HepG2 (cell line): ENCODE data around the gene GSTCD. TPM values are rescaled to one million over a fixed set of nuclear protein-coding genes. Genes with fewer than 3 reads are reported as not detected.
A peak's percentile ranks its signal among the peaks of the same experiment; 100 is the strongest.

ENCODE experiments used
- ATAC-seq: fragments of 200-7000 bp; cut with Tn5 transposase; 3 replicates; pipeline ENCODE4 v1.9.1; 2020; ENCODE audit warnings: mild to moderate bottlenecking, moderate library complexity
- BruUV-seq: library from RNA; stranded (reverse); fragments of 400-500 nt; replicated peaks from 2 replicates; lab custom pipeline; 2021; lab: Mats Ljungman, UMichigan
- CTCF ChIA-PET: fragments of 300-600 bp; formaldehyde crosslinking; extraction: SDS; loops from one replicate; lab custom pipeline; 2021; ENCODE audit warnings: low total read pairs, inconsistent platforms, low intra/inter-chr PET ratio; lab: Yijun Ruan, JAX
- POLR2A ChIA-PET: fragments of 350-600 bp; sonication (Branson Sonifier 250); formaldehyde crosslinking; loops from one replicate; lab custom pipeline; 2020; ENCODE audit warnings: antibody characterized with exemption, inconsistent platforms; lab: Yijun Ruan, JAX
- DNase-seq: peaks from one replicate; pipeline ENCODE4 v3.0.0-alpha.2; 2015; ENCODE audit warnings: low spot score
- FAIRE-seq: peaks from 3 replicates; lab custom pipeline; 2011; peaks lifted over from hg19 to GRCh38; lab: Jason Lieb, UNC
- H2AFZ ChIP-seq: one replicate; pipeline ENCODE4 v1.6.1; 2011; ENCODE audit warnings: low read length, inconsistent platforms
- H3K27ac ChIP-seq: fragments of 300-600 bp; 3 replicates; pipeline ENCODE4 v1.8.0; 2011; ENCODE audit warnings: mixed run types, mild to moderate bottlenecking, mixed read lengths, low read length, inconsistent platforms; ENCODE audit not compliant: insufficient read depth; ENCODE audit errors: extremely low read length
- H3K27me3 ChIP-seq, 2 experiments: fragments of 200-600 bp in 1 of 2; 2 replicates in 1 of 2; 3 replicates in 1 of 2; pipeline versions ENCODE4 v1.6.0 to v1.8.0; 2011; ENCODE audit warnings: low read length in 2 of 2, mild to moderate bottlenecking in 2 of 2, moderate library complexity in 2 of 2, inconsistent platforms in 1 of 2; ENCODE audit not compliant: insufficient read depth in 2 of 2, control insufficient read depth in 1 of 2
- H3K36me3 ChIP-seq, 2 experiments: fragments of 200-600 bp in 1 of 2; replicated peaks in 1 of 2; 2 replicates in 1 of 2; 3 replicates in 1 of 2; pipeline versions ENCODE4 v1.5.1 to v1.8.0; 2011; ENCODE audit warnings: low read length in 2 of 2, inconsistent platforms in 1 of 2; ENCODE audit not compliant: insufficient read depth in 2 of 2, control insufficient read depth in 1 of 2
- H3K4me1 ChIP-seq: 2 replicates; pipeline ENCODE4 v1.5.1; 2012; ENCODE audit warnings: low read length, inconsistent platforms; ENCODE audit not compliant: insufficient read depth
- H3K4me2 ChIP-seq: 2 replicates; pipeline ENCODE4 v1.6.0; 2011; ENCODE audit warnings: low read depth, low read length, inconsistent platforms
- H3K4me3 ChIP-seq, 3 experiments: fragments of 200-600 bp in 1 of 3; sonication (generic), shearing (Covaris generic) in 1 of 3; replicated peaks in 1 of 3; 2 replicates each; pipeline ENCODE4 v1.5.1; 2011 to 2016; ENCODE audit warnings: low read length in 3 of 3, inconsistent platforms in 2 of 3, low read depth in 2 of 3, mild to moderate bottlenecking in 2 of 3, control low read depth in 1 of 3, mixed read lengths in 1 of 3; ENCODE audit not compliant: insufficient read depth in 1 of 3
- H3K79me2 ChIP-seq: one replicate; pipeline ENCODE4 v1.6.1; 2011; ENCODE audit warnings: low read length, inconsistent platforms; ENCODE audit not compliant: insufficient read depth
- H3K9ac ChIP-seq: 2 replicates; pipeline ENCODE4 v1.6.0; 2011; ENCODE audit warnings: mild to moderate bottlenecking, low read depth, low read length, inconsistent platforms; ENCODE audit not compliant: insufficient read depth
- H3K9me3 ChIP-seq: 2 replicates; pipeline ENCODE4 v1.5.1; 2012; ENCODE audit warnings: mild to moderate bottlenecking, low read length
- H4K20me1 ChIP-seq: 2 replicates; pipeline ENCODE4 v1.6.0; 2011; ENCODE audit warnings: inconsistent platforms, mild to moderate bottlenecking, low read length, moderate library complexity; ENCODE audit not compliant: insufficient read depth
- CAMTA2 ChIP-seq: sonication (generic); formaldehyde crosslinking; IDR thresholded peaks from 2 replicates; pipeline ENCODE4 v1.4.0; 2020; ENCODE audit warnings: mild to moderate bottlenecking, missing genetic modification reagents, borderline replicate concordance
- KAT7 ChIP-seq: IDR thresholded peaks from 2 replicates; pipeline ENCODE4 v1.6.1; 2018; ENCODE audit warnings: borderline replicate concordance, missing compliant biosample characterization
- NCOA2 ChIP-seq: sonication (generic); formaldehyde crosslinking; IDR thresholded peaks from 2 replicates; pipeline ENCODE4 v1.8.0; 2022; ENCODE audit warnings: inconsistent platforms
- NR2F6 ChIP-seq, 2 experiments: IDR thresholded peaks; 2 replicates each; pipeline ENCODE4 v1.6.1; 2016; ENCODE audit warnings: antibody characterized with exemption in 1 of 2, mild to moderate bottlenecking in 1 of 2
- PTBP1 ChIP-seq: fragments of 200-400 bp; formaldehyde crosslinking; IDR thresholded peaks from 2 replicates; pipeline ENCODE4 v1.6.1; 2018; ENCODE audit warnings: low read length, low read depth; ENCODE audit not compliant: poor library complexity, severe bottlenecking
- SIX4 ChIP-seq: sonication (generic); formaldehyde crosslinking; IDR thresholded peaks from 2 replicates; pipeline ENCODE4 v1.4.0; 2020; ENCODE audit warnings: missing genetic modification reagents
- WIZ ChIP-seq: sonication (generic); formaldehyde crosslinking; IDR thresholded peaks from 2 replicates; pipeline ENCODE4 v1.5.1; 2020; ENCODE audit warnings: mild to moderate bottlenecking, missing genetic modification reagents
- YEATS4 ChIP-seq: sonication (generic); formaldehyde crosslinking; IDR thresholded peaks from 2 replicates; pipeline ENCODE4 v1.4.0; 2020; ENCODE audit warnings: missing genetic modification reagents, borderline replicate concordance
- ZNF883 ChIP-seq: sonication (generic); formaldehyde crosslinking; IDR thresholded peaks from 2 replicates; pipeline ENCODE4 v1.5.1; 2020; ENCODE audit warnings: mild to moderate bottlenecking, missing genetic modification reagents; ENCODE audit errors: not compliant biosample characterization
- ZSCAN29 ChIP-seq: sonication (generic); formaldehyde crosslinking; conservative IDR thresholded peaks from 2 replicates; pipeline ENCODE4 v1.4.0; 2020; ENCODE audit warnings: mild to moderate bottlenecking, missing genetic modification reagents
- WGBS: methylation state at CpG from one replicate; pipeline ENCODE4 v1.1.6; 2017; ENCODE audit warnings: low lambda C conversion rate; 5-methylcytosine and 5-hydroxymethylcytosine counted together
- in situ Hi-C: cut with HindIII; loops from 2 replicates; pipeline ENCODE4 v1.10.0; 2017; ENCODE audit warnings: low pct_unique_long_range_greater_than_20kb; ENCODE audit not compliant: extremely low pct_ligation_motif_present
- intact Hi-C: fragments of 100-400 bp; cut with micrococcal nuclease; formaldehyde crosslinking; loops from one replicate; pipeline ENCODE4 v1.10.0; 2022; ENCODE audit not compliant: unreplicated experiment
- polyA plus RNA-seq, 8 experiments: library from polyadenylated mRNA; depleted of rRNA in 3 of 8; stranded (reverse) in 7 of 8; unstranded in 1 of 8; fragments of >200 nt; fragmentation: Illumina TruSeq in 4 of 8; extraction: Trizol in 4 of 8; gene quantifications; 2 replicates each; pipeline versions ENCODE4 v1.2.1 to v1.2.3, GENCODE V29; 2011 to 2016; ENCODE audit warnings: low read depth in 4 of 8, missing spikeins in 1 of 8, mixed read lengths in 1 of 8; ENCODE audit not compliant: insufficient read depth in 1 of 8
- total RNA-seq, 5 experiments: library from RNA; depleted of rRNA; stranded (reverse); fragments of >200 nt; fragmentation: Illumina TruSeq; extraction: Trizol; gene quantifications; 2 replicates each; pipeline ENCODE4 v1.2.3, GENCODE V29; 2016; ENCODE audit warnings: low read depth in 1 of 5
- TF ChIP-seq, protein P1 (sequence below): sonication (generic); formaldehyde crosslinking; conservative IDR thresholded peaks from 2 replicates; pipeline ENCODE4 v1.8.0; 2022; ENCODE audit warnings: low read depth, missing genetic modification reagents
- TF ChIP-seq, protein P2 (sequence below): sonication (generic); formaldehyde crosslinking; IDR thresholded peaks from 2 replicates; pipeline ENCODE4 v1.4.0; 2020; ENCODE audit warnings: missing genetic modification reagents, mild to moderate bottlenecking, borderline replicate concordance
- TF ChIP-seq, protein P3 (sequence below): IDR thresholded peaks from 2 replicates; pipeline ENCODE4 v1.6.1; 2016; ENCODE audit warnings: missing genetic modification reagents, missing compliant biosample characterization

The GSTCD gene
- total and polyA plus RNA-seq, 2 of the 13 experiments (the other 11 are each of a cell fraction or from before 2014, with no cell fraction given), result 7.9 to 30.8 TPM

DNA sequence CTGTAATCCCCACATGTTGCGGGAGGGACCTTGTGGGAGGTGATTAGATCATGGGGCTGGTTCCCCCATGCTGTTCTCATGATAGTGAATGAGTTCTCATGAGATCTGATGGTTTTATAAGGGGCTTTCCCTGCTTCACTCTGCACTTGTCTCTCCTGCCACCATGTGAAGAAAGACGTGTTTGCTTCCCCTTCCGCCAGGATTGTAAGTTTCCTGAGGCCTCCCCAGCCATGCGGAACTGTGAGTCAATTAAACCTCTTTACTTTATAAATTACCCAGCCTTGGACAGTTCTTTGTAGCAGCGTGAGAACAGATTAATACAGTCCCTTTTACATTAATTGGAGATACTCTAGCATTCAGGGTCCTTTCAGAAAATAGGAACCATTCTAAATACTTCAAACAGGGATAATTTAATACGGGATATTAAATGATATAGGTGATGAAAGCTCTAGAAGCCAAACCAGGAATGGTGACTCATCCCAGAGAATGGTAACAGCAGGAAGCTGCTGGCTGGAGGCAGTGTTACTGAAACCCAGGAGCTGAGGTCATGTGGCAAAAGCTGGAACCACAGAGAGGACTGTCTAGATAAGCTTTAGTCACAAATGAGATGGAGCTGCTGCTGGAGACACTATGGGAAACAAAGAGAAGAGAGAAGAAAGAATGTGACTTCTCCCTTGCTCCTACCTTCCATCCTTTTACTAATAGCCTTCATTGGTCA is 57.3 kb downstream of the GSTCD start:
- no peaks in the 10 kb centered on the region for H3K9me3 ChIP-seq
- CTCF ChIA-PET, result no interaction called here
- in situ Hi-C loops, result no loop called here

More for the DNA sequence above, 57.3 kb downstream of the GSTCD start:
- intact Hi-C loops, result loop anchor here (10.0 kb wide), 1 partner anchor 699 kb away; no protein-coding TSS in a partner anchor
- no peaks in the 10 kb centered on the region for H3K4me1 ChIP-seq
- TF ChIP-seq, protein P1, sequence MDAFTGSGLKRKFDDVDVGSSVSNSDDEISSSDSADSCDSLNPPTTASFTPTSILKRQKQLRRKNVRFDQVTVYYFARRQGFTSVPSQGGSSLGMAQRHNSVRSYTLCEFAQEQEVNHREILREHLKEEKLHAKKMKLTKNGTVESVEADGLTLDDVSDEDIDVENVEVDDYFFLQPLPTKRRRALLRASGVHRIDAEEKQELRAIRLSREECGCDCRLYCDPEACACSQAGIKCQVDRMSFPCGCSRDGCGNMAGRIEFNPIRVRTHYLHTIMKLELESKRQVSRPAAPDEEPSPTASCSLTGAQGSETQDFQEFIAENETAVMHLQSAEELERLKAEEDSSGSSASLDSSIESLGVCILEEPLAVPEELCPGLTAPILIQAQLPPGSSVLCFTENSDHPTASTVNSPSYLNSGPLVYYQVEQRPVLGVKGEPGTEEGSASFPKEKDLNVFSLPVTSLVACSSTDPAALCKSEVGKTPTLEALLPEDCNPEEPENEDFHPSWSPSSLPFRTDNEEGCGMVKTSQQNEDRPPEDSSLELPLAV, result no peak
- no peak for TF ChIP-seq NR2F6 (IDR thresholded peaks at IDR 0.05)
- no peak for TF ChIP-seq NR2F6 (CRISPR knock-in tag; IDR thresholded peaks at IDR 0.05)
- TF ChIP-seq SIX4 (CRISPR knock-in tag), result no peak
- TF ChIP-seq ZNF883 (CRISPR knock-in tag), result no peak
- TF ChIP-seq, protein P2, sequence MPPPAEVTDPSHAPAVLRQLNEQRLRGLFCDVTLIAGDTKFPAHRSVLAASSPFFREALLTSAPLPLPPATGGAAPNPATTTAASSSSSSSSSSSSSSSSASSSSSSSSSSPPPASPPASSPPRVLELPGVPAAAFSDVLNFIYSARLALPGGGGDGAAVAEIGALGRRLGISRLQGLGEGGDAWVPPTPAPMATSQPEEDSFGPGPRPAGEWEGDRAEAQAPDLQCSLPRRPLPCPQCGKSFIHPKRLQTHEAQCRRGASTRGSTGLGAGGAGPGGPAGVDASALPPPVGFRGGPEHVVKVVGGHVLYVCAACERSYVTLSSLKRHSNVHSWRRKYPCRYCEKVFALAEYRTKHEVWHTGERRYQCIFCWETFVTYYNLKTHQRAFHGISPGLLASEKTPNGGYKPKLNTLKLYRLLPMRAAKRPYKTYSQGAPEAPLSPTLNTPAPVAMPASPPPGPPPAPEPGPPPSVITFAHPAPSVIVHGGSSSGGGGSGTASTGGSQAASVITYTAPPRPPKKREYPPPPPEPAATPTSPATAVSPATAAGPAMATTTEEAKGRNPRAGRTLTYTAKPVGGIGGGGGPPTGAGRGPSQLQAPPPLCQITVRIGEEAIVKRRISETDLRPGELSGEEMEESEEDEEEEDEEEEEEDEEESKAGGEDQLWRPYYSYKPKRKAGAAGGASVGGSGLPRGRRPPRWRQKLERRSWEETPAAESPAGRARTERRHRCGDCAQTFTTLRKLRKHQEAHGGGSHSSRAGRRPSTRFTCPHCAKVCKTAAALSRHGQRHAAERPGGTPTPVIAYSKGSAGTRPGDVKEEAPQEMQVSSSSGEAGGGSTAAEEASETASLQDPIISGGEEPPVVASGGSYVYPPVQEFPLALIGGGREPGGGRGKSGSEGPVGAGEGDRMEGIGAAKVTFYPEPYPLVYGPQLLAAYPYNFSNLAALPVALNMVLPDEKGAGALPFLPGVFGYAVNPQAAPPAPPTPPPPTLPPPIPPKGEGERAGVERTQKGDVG (CRISPR knock-in tag), result no peak
- TF ChIP-seq PTBP1, result no peak
- TF ChIP-seq, protein P3, sequence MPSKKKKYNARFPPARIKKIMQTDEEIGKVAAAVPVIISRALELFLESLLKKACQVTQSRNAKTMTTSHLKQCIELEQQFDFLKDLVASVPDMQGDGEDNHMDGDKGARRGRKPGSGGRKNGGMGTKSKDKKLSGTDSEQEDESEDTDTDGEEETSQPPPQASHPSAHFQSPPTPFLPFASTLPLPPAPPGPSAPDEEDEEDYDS (CRISPR knock-in tag), result no peak
- no peak for TF ChIP-seq YEATS4 (CRISPR knock-in tag)
- no peak for TF ChIP-seq NCOA2 (CRISPR knock-in tag)
- no peak for TF ChIP-seq KAT7 (CRISPR knock-in tag)
- TF ChIP-seq CAMTA2, result no peak
- TF ChIP-seq ZSCAN29, result no peak
- no peak for TF ChIP-seq WIZ (CRISPR knock-in tag)
- TF ChIP-seq, all 625 proteins: peak for 0
- BruUV-seq, result no TSS peak
- Histone ChIP-seq H3K79me2 (no peaks in the 10 kb centered on the region), H2AFZ (no peak overlapping the region), H3K9ac (no peak overlapping the region), H4K20me1 (no peaks in the 10 kb centered on the region), H3K4me2 (no peak overlapping the region), H3K27me3 (no peaks in the 10 kb centered on the region), H3K4me3 (no peak overlapping the region), H3K36me3 (no peaks in the 10 kb centered on the region), H3K27ac (no peak overlapping the region)
- 96% methylated on average over 6 of the region's 6 CpGs for WGBS
- POLR2A ChIA-PET, result no interaction called here
- ATAC-seq (no peak), DNase-seq (peak; percentile 8), FAIRE-seq (no peak)
